ENCODE data around the gene LRRC41. TPM values are rescaled to one million over a fixed set of nuclear protein-coding genes. Genes with fewer than 3 reads are reported as not detected.
A peak's percentile ranks its signal among the peaks of the same experiment; 100 is the strongest.

The LRRC41 gene
- polyA plus RNA-seq, 1 donor from 2014 or later = 52.9 TPM

- Histone ChIP-seq H3K9me2 (ENCODE audit: insufficient read depth, low read length) (no peaks in the 10 kb centered on the region), H3K36me3 (ENCODE audit: insufficient read depth, low read length) (no peaks in the 10 kb centered on the region), H4K20me1 (ENCODE audit: insufficient read depth) (no peaks in the 10 kb centered on the region), H3K27ac (ENCODE audit: low read length) (peak overlapping the region; percentile 96), H2AFZ (ENCODE audit: low read depth, low read length) (peak overlapping the region; percentile 77), H3K79me2 (replicated peaks; ENCODE audit: insufficient read depth, low read length) (no peaks in the 10 kb centered on the region), H3K9me3 (ENCODE audit: low read length) (no peaks in the 10 kb centered on the region), H3K4me3 (ENCODE audit: low read length) (peak overlapping the region; percentile 92), H3K4me2 (ENCODE audit: low read length) (peak overlapping the region; percentile 91), H3K9ac (ENCODE audit: low read length) (peak overlapping the region; percentile 88), H3K27me3 (ENCODE audit: insufficient read depth, low read depth, low read length) (no peaks in the 10 kb centered on the region), H3F3A (ENCODE audit: insufficient read depth, low read length, poor library complexity, severe bottlenecking) (no peaks in the 10 kb centered on the region)
- no peak for TF ChIP-seq MXI1 (conservative IDR thresholded peaks at IDR 0.05; ENCODE audit: poor library complexity, severe bottlenecking)
- no peak for TF ChIP-seq SMC3 (conservative IDR thresholded peaks at IDR 0.05; ENCODE audit: poor library complexity)
- no peak for TF ChIP-seq EZH2 (IDR thresholded peaks at IDR 0.05; ENCODE audit: borderline replicate concordance, insufficient read depth, low read length, poor library complexity, severe bottlenecking)
- TF ChIP-seq, protein P1, sequence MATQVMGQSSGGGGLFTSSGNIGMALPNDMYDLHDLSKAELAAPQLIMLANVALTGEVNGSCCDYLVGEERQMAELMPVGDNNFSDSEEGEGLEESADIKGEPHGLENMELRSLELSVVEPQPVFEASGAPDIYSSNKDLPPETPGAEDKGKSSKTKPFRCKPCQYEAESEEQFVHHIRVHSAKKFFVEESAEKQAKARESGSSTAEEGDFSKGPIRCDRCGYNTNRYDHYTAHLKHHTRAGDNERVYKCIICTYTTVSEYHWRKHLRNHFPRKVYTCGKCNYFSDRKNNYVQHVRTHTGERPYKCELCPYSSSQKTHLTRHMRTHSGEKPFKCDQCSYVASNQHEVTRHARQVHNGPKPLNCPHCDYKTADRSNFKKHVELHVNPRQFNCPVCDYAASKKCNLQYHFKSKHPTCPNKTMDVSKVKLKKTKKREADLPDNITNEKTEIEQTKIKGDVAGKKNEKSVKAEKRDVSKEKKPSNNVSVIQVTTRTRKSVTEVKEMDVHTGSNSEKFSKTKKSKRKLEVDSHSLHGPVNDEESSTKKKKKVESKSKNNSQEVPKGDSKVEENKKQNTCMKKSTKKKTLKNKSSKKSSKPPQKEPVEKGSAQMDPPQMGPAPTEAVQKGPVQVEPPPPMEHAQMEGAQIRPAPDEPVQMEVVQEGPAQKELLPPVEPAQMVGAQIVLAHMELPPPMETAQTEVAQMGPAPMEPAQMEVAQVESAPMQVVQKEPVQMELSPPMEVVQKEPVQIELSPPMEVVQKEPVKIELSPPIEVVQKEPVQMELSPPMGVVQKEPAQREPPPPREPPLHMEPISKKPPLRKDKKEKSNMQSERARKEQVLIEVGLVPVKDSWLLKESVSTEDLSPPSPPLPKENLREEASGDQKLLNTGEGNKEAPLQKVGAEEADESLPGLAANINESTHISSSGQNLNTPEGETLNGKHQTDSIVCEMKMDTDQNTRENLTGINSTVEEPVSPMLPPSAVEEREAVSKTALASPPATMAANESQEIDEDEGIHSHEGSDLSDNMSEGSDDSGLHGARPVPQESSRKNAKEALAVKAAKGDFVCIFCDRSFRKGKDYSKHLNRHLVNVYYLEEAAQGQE (IDR thresholded peaks at IDR 0.05; ENCODE audit: borderline replicate concordance) = no peak
- TF ChIP-seq RAD21 (conservative IDR thresholded peaks at IDR 0.05) = no peak
- no peak for TF ChIP-seq TAF1 (IDR thresholded peaks at IDR 0.05; ENCODE audit: low read depth)
- no peak for TF ChIP-seq POLR2AphosphoS5 (IDR thresholded peaks at IDR 0.05)
- TF ChIP-seq, protein P2, sequence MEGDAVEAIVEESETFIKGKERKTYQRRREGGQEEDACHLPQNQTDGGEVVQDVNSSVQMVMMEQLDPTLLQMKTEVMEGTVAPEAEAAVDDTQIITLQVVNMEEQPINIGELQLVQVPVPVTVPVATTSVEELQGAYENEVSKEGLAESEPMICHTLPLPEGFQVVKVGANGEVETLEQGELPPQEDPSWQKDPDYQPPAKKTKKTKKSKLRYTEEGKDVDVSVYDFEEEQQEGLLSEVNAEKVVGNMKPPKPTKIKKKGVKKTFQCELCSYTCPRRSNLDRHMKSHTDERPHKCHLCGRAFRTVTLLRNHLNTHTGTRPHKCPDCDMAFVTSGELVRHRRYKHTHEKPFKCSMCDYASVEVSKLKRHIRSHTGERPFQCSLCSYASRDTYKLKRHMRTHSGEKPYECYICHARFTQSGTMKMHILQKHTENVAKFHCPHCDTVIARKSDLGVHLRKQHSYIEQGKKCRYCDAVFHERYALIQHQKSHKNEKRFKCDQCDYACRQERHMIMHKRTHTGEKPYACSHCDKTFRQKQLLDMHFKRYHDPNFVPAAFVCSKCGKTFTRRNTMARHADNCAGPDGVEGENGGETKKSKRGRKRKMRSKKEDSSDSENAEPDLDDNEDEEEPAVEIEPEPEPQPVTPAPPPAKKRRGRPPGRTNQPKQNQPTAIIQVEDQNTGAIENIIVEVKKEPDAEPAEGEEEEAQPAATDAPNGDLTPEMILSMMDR (IDR thresholded peaks at IDR 0.05; ENCODE audit: poor library complexity, severe bottlenecking) = no peak
- no peak for TF ChIP-seq EP300 (conservative IDR thresholded peaks at IDR 0.05; ENCODE audit: poor library complexity, severe bottlenecking)
Measured at GRCh38 chr1:46341222-46342083, 38.0 kb upstream of the LRRC41 start.

- Histone ChIP-seq H2AFZ (ENCODE audit: low read depth, low read length) (peak within 1 kb of the TSS; percentile 91), H3K27me3 (ENCODE audit: insufficient read depth, low read depth, low read length) (no peaks in the 10 kb centered on the region), H4K20me1 (ENCODE audit: insufficient read depth) (no peaks in the 10 kb centered on the region), H3K4me2 (ENCODE audit: low read length) (peak within 1 kb of the TSS; percentile 91), H3K4me3 (ENCODE audit: low read length) (peak within 1 kb of the TSS; percentile 92), H3K79me2 (replicated peaks; ENCODE audit: insufficient read depth, low read length) (no peaks in the 10 kb centered on the region), H3K27ac (ENCODE audit: low read length) (peak within 1 kb of the TSS; percentile 96), H3K9ac (ENCODE audit: low read length) (peak within 1 kb of the TSS; percentile 88), H3F3A (ENCODE audit: insufficient read depth, low read length, poor library complexity, severe bottlenecking) (no peaks in the 10 kb centered on the region), H3K9me2 (ENCODE audit: insufficient read depth, low read length) (no peaks in the 10 kb centered on the region), H3K9me3 (ENCODE audit: low read length) (no peaks in the 10 kb centered on the region), H3K36me3 (ENCODE audit: insufficient read depth, low read length) (no peaks in the 10 kb centered on the region)
- peak; percentile 64 for TF ChIP-seq RAD21 (conservative IDR thresholded peaks at IDR 0.05)
- peak; percentile 97 for TF ChIP-seq TAF1 (IDR thresholded peaks at IDR 0.05; ENCODE audit: low read depth)
- no peak for TF ChIP-seq EZH2 (IDR thresholded peaks at IDR 0.05; ENCODE audit: borderline replicate concordance, insufficient read depth, low read length, poor library complexity, severe bottlenecking)
- peak; percentile 95 for TF ChIP-seq MXI1 (conservative IDR thresholded peaks at IDR 0.05; ENCODE audit: poor library complexity, severe bottlenecking)
- TF ChIP-seq, protein P1 (IDR thresholded peaks at IDR 0.05; ENCODE audit: borderline replicate concordance) = peak; percentile 73
- TF ChIP-seq POLR2AphosphoS5 (IDR thresholded peaks at IDR 0.05) = peak; percentile 86
- peak; percentile 70 for TF ChIP-seq SMC3 (conservative IDR thresholded peaks at IDR 0.05; ENCODE audit: poor library complexity)
- TF ChIP-seq, protein P2 (IDR thresholded peaks at IDR 0.05; ENCODE audit: poor library complexity, severe bottlenecking) = peak; percentile 99
- TF ChIP-seq EP300 (conservative IDR thresholded peaks at IDR 0.05; ENCODE audit: poor library complexity, severe bottlenecking) = peak; percentile 77
Measured at GRCh38 chr1:46340404-46341221, 37.2 kb upstream of the LRRC41 start, which contains the start of gene NSUN4. TSS of gene NSUN4 (plus strand) at chr1:46340807. CDS start at chr1:46340827, 20 bp downstream.

Measured in neural cell (in vitro differentiated cells).